K562 (cell line): ENCODE data around the gene OR10G2.

ENCODE experiments used
- CHD4 ChIP-seq: fragments of 200-600 bp; sonication (generic); IDR thresholded peaks from 3 replicates; pipeline ENCODE4 v1.6.1; 2012; ENCODE audit warnings: low read depth, mild to moderate bottlenecking, mixed read lengths, low read length, inconsistent platforms; ENCODE audit not compliant: insufficient read depth, insufficient replicate concordance, poor library complexity, severe bottlenecking
- CTCF ChIP-seq, 3 experiments: IDR thresholded peaks in 2 of 3; conservative IDR thresholded peaks in 1 of 3; 2 replicates each; pipeline ENCODE4 v1.5.1; 2011 to 2012; ENCODE audit warnings: low read length in 3 of 3, mild to moderate bottlenecking in 3 of 3, control low read depth in 2 of 3, improper control_type of control experiment in 1 of 3, inconsistent platforms in 1 of 3, low read depth in 1 of 3, mixed read lengths in 1 of 3, moderate library complexity in 1 of 3; ENCODE audit not compliant: insufficient read depth in 2 of 3
- FOXA1 ChIP-seq: fragments of 450-650 bp; IDR thresholded peaks from 2 replicates; pipeline ENCODE4 v1.6.1; 2016; ENCODE audit warnings: mild to moderate bottlenecking, borderline replicate concordance
- MTA3 ChIP-seq: fragments of 450-650 bp; formaldehyde crosslinking; IDR thresholded peaks from 2 replicates; pipeline ENCODE4 v1.6.1; 2017; ENCODE audit warnings: mild to moderate bottlenecking, borderline replicate concordance
- NBN ChIP-seq: fragments of 450-650 bp; IDR thresholded peaks from 2 replicates; pipeline ENCODE4 v1.6.1; 2016; ENCODE audit warnings: low read depth, mild to moderate bottlenecking
- NR2C2 ChIP-seq, 2 experiments: fragments of 200-800 bp in 1 of 2; sonication (Bioruptor generic) in 1 of 2; sonication (generic) in 1 of 2; formaldehyde crosslinking in 1 of 2; IDR thresholded peaks; 2 replicates each; pipeline versions ENCODE4 v1.6.1 to v1.8.0; 2016 to 2022; ENCODE audit warnings: mild to moderate bottlenecking in 1 of 2, missing compliant biosample characterization in 1 of 2, missing genetic modification characterization in 1 of 2, missing genetic modification reagents in 1 of 2
- POLR2A ChIP-seq: fragments of 450-650 bp; conservative IDR thresholded peaks from 2 replicates; pipeline ENCODE4 v1.6.1; 2016
- POLR2AphosphoS5 ChIP-seq: IDR thresholded peaks from 2 replicates; pipeline ENCODE4 v1.6.1; 2011; ENCODE audit warnings: mild to moderate bottlenecking, low read depth, low read length, moderate library complexity; ENCODE audit not compliant: control insufficient read depth, insufficient read depth
- RAD21 ChIP-seq, 2 experiments: fragments of 250-450 bp in 1 of 2; fragments of 450-650 bp in 1 of 2; sonication (Bioruptor Pico) in 1 of 2; formaldehyde crosslinking in 1 of 2; IDR thresholded peaks in 1 of 2; conservative IDR thresholded peaks in 1 of 2; 2 replicates each; pipeline versions ENCODE4 v1.4.0 to v1.8.0; 2020 to 2022; ENCODE audit warnings: mild to moderate bottlenecking in 2 of 2, moderate library complexity in 1 of 2
- SIN3A ChIP-seq, 2 experiments: fragments of 150-350 bp in 1 of 2; IDR thresholded peaks; 2 replicates each; pipeline ENCODE4 v1.6.1; 2011 to 2016; ENCODE audit warnings: borderline replicate concordance in 2 of 2, low read depth in 2 of 2, low read length in 2 of 2, mild to moderate bottlenecking in 2 of 2, moderate library complexity in 2 of 2; ENCODE audit not compliant: control insufficient read depth in 1 of 2
- ZBTB33 ChIP-seq: sonication (generic); formaldehyde crosslinking; IDR thresholded peaks from 2 replicates; pipeline ENCODE4 v1.8.1; 2023; ENCODE audit warnings: mild to moderate bottlenecking, missing genetic modification reagents
- ZNF436 ChIP-seq: fragments of 250-450, 450-650 bp; sonication (Bioruptor Pico); formaldehyde crosslinking; IDR thresholded peaks from 2 replicates; pipeline ENCODE4 v1.7.0; 2020; ENCODE audit warnings: mild to moderate bottlenecking

GRCh38 chr14:21672116-21672515, 37.4 kb upstream of the OR10G2 start:
- TF ChIP-seq NR2C2 (CRISPR knock-in tag; IDR thresholded peaks at IDR 0.05): no peak
- TF ChIP-seq NR2C2 (tag; IDR thresholded peaks at IDR 0.05): no peak
- no peak for TF ChIP-seq ZBTB33 (CRISPR knock-in tag)
- TF ChIP-seq POLR2A: no peak
- TF ChIP-seq NBN: no peak
- TF ChIP-seq MTA3: no peak
- TF ChIP-seq SIN3A (IDR thresholded peaks at IDR 0.05; ENCODE audit: borderline replicate concordance in 2 of 2, control insufficient read depth in 1 of 2, low read depth in 2 of 2, low read length in 2 of 2): no peak
- TF ChIP-seq CTCF (IDR thresholded peaks at IDR 0.05 in 2 of 3, conservative IDR thresholded peaks at IDR 0.05 in 1 of 3; ENCODE audit: insufficient read depth in 2 of 3, low read depth in 1 of 3, low read length in 3 of 3): no peak
- TF ChIP-seq RAD21 (CRISPR knock-in tag; conservative IDR thresholded peaks at IDR 0.05 in 1 of 2, IDR thresholded peaks at IDR 0.05 in 1 of 2): no peak
- TF ChIP-seq FOXA1: no peak
- TF ChIP-seq CHD4: no peak
- no peak for TF ChIP-seq ZNF436
- TF ChIP-seq POLR2AphosphoS5: no peak
